HG03571 (cell line): ENCODE data around the gene MGAT4B.
A peak's percentile ranks its signal among the peaks of the same experiment; 100 is the strongest.
"Not testable (repeated sequence)": the region's sequence is repeated elsewhere in the genome, so short reads cannot be mapped to it uniquely, and the experiment has no call there.

Experiments
- ATAC-seq: cut with Tn5 transposase; IDR thresholded peaks from one replicate; pipeline ENCODE4 v1.9.1; 2021; ENCODE audit not compliant: unreplicated experiment

MGAT4B gene

DNA sequence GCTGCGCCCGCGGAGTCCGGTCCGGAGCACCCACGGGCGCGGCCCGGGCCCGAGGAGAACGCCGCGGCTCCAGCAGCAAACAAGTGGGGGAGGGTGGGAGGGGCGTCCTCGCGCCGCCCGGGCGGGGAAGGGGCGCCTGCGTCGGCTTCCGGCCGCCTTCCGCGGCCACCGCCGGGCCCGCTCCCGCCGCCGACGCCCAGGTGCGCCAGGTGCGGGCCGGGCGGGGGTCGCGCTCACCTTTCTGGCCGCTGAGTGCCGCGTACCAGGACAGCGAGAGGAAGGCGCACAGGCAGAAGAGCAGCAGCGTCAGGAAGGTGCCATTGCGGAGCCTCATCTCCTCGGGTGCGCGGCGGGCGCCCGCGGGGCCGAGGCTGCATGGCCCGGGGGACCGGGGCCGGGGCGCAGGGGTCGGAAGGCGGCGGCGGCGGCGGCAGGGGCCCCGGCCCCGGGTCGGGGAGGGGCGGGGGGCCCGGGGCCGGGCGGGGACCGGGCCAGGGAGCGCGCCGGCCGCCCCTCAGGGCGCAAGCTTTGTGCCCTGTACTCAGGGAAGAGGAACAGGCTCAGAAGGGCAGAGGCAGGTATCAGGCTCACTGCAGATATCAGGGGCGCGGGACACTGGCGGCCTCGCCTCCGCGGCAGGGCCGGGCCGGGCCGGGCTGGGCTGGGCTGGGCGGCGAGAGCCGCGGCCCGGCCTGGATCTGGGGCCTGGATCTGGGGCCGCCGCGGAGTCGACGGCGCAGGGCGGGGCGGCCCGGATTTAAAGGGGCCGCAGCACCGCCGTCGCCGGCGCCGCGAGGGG, at the start of gene MGAT4B:
Gene MGAT4B (minus strand): TSS at position 617 of the 799 bp plus-strand sequence. CDS start 283 bp downstream, at position 334.
- ATAC-seq = peak; percentile 57

DNA sequence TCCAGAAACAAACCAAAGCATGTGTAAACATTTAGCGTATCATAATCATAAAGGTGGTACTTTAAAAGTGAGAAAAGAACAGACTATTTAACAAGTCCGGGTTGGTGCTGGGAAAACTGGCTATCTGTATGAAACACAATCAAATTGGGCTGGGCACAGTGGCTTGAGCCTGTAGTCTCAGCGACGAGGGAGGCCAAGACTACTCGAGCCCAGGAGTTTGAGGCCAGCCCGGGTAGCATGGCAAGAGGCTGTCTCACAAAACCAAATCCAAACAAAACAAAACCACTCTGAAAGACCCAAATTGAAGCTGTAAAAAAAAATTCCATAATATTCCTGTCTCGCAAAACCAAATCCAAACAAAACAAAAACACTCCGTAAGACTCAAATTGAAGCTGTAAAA, 47.7 kb upstream of the MGAT4B start:
- ATAC-seq = no peak

DNA sequence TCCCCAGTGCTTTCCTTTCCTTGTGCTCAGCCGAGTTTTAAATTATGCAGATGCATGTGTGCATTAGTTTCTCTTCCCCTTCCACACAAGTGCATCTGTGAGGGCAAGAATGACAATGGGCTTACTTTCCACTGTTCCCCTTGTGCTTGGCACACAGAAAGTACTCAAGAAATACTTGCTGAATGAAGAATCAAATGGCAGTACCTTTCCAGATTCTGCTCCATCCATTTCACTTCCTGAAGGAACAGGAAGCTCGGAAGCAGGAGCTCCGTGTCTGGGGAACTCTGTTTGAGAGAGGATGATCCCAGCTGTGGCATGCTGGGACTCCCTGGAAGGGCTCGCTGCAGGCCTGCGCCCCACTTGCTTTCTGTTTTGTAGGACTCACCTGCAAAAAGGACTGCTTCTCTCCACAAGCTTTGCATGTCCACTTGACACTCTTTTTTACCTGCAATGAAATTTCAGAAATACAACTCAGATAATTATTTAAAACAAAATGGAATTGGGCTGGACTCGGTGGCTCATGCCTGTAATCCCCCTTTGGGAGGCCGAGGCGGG, 46.4 kb upstream of the MGAT4B start:
- ATAC-seq = peak; percentile 78

DNA sequence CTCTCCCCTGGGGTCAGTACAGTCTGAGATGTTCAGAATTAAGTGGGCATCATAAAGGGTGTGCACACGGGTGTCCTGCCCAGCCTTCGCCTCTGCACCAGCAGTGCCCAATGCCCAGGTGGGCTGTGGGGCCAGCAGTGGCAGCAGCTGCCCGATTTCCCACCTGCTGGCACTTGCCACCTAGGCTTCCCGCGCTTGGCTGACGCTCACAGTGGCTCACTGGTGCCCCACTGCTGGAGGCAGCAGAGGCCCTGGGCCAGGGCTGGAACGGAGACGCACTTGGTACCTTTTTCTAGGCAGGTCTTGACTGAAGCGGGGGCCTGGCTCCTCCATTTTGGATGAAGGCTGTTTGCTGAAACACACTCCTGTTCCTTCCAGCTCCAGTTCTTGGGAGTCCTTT, 35.0 kb upstream of the MGAT4B start:
- no peak for ATAC-seq

DNA sequence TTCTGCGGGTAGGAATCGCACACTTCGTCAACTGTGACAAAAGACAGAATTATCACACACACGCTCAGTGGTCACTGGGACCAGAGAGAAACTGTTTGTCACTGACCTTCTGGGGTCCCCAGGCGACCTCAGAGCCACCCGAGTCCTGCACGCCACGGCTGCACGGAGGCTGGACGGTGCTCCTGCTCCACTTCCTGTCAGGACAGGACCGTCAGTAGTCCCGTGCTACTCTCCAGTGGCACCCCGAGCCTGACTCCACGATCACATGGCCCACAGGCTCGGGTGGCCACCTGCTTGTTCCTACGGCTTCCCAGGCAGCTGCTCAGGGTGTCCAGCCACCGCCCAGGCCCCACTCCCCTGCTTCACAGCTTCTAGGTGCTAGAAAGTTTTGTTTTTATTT, 34.1 kb upstream of the MGAT4B start:
- ATAC-seq = no peak

DNA sequence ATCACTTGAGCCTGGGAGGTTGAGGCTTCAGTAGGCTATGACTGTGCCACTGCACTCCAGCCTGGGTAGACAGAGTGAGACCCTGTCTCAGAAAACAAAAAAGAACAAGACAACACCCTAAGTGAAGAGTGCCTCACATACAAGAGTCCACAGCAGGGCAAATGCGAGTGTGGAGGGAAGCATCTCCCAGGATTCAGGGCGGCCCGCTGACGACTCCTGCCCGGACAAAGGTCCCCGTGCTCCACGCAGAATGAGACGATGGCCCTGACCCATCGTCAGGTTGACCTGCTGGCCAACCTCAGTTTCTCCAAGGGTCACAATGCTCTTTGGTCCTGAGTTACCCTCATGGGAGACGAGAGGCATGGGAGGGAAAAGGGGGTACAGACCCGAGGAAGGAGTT, 33.7 kb upstream of the MGAT4B start:
- ATAC-seq = no peak

DNA sequence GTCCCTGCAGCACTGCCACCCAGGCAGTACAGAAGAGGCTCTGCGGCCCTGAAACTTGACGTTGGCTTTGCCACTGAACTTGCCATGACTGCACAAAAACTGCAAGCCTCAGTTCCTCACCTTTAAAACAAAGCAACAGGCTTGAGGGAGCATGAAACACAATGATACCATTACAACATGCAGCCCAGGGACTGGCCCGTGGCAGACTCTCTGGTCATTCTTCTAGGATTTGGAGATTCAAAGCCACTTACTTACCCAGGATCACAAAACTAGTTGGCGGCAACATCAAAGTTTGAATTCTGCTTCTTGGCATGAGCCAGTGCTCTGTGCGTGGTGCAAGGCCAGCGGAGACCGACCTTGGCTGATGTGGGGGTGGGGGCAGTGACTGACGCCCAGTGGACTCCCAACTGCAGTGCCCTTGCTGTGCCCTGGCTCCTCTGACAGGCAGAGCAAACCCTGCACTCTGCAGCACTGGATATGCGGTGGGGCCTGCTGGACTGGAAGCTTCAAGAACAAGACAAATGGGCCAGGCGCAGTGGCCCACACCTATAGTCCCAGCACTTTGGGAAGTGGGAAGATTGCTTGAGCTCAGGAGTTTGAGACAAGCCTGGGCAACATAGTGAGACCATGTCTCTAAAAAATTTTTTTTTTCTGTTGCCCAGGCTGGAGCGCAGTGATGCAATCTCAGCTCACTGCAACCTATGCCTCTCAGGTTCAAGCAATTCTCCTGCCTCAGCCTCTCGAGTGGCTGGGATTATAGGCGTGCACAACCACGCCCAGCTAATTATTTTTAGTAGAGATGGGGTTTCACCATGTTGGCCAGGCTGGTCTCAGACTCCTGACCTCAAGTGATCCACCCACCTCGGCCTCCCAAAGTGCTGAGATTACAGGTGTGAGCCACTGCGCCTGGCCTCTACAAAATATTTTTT, 32.9 kb upstream of the MGAT4B start:
- no peak for ATAC-seq

DNA sequence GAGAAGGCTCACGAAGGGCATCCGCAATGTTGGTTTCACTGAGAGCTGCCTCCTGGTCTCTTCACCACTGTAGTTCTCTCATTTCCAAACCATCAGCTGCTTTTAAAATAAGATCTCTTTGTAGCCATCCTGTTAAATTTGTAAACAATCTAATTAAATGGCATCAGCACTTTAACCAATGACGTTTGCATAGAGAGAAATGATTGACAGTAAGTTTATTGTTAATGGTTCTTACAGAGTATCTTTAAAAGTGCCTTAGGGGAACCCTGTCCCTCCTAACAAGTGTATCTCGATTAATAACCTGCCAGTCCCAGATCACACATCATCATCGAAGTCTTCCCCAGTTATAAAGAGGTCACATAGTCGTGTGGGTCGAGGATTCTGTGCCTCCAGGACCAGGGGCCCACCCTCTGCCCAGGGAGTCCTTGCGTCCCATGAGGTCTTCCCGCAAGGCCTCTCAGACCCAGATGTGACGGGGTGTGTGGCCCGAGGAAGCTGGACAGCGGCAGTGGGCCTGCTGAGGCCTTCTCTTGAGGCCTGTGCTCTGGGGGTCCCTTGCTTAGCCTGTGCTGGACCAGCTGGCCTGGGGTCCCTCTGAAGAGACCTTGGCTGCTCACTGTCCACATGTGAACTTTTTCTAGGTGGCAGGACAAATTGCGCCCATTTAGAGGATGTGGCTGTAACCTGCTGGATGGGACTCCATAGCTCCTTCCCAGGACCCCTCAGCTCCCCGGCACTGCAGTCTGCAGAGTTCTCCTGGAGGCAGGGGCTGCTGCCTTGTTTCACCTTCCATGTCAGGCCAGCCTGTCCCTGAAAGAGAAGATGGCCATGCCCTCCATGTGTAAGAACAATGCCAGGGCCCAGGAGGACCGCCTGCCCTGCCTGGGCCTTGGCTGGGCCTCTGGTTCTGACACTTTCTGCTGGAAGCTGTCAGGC, 30.7 kb upstream of the MGAT4B start:
- ATAC-seq = no peak

DNA sequence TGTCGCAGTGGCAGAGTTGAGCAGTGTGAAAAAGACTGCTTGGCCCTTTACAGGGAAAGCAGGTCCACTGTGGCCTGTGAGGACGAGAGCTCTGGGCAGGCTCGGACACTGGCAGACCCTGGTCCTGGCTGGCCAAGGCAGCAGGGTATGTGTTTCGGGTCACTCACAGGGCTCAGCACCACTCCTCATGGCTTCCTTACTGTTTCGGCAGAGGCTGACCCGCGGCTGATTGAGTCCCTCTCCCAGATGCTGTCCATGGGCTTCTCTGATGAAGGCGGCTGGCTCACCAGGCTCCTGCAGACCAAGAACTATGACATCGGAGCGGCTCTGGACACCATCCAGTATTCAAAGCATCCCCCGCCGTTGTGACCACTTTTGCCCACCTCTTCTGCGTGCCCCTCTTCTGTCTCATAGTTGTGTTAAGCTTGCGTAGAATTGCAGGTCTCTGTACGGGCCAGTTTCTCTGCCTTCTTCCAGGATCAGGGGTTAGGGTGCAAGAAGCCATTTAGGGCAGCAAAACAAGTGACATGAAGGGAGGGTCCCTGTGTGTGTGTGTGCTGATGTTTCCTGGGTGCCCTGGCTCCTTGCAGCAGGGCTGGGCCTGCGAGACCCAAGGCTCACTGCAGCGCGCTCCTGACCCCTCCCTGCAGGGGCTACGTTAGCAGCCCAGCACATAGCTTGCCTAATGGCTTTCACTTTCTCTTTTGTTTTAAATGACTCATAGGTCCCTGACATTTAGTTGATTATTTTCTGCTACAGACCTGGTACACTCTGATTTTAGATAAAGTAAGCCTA, 29.8 kb upstream of the MGAT4B start:
- peak; percentile 48 for ATAC-seq

DNA sequence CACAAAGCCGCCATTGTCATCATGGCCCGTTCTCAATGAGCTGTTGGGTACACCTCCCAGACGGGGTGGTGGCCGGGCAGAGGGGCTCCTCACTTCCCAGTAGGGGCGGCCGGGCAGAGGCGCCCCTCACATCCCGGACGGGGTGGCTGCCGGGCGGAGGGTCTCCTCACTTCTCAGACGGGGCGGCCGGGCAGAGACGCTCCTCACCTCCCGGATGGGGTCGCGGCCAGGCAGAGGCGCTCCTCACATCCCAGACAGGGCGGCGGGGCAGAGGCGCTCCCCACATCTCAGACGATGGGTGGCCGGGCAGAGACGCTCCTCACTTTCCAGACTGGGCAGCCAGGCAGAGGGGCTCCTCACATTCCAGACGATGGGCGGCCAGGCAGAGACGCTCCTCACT, 28.2 kb upstream of the MGAT4B start:
- ATAC-seq = not testable (repeated sequence)

DNA sequence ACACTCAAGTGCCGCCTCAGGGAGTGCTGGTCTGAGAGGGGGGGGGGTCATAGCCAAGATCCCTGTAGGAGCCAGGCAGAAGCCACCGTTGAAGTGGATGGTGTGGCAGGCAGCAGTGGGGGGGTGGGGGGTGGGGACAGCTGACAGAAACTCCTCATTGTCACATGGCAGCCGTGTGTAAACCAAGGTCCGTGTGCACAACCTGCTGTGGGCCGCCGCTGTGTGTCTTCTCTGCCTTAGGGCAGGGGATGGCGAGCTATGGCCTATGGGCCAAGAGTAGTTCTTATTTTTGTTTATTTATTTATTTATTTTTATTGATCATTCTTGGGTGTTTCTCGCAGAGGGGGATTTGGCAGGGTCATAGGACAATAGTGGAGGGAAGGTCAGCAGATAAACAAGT, 27.5 kb upstream of the MGAT4B start:
- no peak for ATAC-seq

DNA sequence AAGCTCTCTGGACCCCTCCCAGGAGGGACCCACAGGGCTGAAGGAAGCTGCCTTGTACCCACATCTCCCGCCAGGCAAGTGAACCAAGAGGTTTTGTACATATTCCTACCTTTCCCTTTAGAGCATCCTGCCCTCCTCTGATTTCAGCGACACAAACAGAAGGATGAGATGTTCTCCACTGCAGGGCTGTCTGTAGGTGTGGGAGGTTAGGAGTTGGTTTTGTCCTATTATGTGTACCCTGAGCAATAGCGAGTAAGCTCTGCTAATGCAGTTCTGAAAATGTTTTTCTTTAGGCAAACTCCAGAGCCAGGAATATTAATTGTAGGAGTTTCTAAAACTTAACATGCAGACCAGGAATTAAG, 27.0 kb upstream of the MGAT4B start:
- no peak for ATAC-seq

DNA sequence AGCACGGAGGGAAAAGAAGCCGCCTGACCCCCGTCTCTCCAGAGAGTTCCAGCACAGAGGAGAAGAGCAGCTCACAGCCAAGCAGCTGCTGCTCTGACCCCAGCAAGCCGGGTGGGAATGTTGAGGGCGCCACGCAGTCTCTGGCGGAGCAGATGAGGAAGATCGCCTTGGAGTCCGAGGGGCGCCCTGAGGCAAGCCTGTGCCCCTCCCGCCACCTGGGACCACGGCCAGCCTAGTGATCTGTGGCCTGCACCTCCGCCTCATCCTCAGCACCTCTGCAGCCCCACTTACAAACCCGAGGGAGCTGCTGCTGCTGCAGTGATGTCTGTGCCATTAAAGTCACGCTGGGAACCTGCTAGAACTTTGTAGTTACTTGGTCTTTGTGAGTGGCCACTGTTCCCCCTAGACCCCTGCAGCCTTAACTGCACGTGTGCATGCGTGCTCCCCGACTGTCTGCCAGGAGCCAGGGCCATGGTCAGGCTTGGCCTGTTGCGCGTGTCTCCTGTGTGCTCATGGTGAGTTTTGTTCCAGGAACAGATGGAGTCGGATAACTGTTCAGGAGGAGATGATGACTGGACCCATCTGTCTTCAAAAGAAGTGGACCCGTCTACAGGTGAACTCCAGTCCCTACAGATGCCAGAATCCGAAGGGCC, 26.5 kb upstream of the MGAT4B start:
- ATAC-seq = no peak

DNA sequence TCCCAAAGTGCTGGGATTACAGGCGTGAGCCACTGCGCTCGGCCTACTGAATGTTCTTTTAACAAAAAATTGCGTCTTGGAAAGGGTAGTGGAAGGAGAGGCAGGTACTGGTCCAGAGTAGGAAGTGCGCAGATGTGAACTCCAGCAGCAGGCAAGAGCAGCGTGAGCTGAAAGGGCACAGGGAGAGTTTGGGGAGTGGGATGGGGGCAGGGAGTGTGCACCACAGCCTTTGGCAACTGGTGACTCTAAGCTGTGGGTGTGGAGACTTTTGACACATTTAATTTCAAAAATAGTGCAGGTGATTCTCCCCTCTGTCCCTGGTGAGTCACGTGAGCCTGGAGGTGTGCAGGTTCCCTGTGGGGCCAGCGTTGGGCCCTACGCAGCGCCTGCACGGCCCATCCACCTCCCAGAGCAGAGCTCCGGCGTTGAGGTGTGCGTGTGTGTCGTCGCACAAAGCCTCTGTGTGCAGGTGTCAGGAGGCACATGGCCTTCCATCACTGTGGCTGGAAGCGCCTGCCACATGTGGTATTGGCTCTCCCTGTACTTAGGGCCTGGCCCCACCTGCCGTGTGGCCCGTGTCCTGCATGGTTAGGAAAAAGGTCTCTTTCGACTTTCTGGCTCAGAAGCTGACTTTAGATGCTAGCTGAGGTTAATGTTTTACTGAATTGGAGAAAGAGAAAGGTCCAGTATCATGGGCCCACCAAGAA, 25.5 kb upstream of the MGAT4B start:
- ATAC-seq = no peak

DNA sequence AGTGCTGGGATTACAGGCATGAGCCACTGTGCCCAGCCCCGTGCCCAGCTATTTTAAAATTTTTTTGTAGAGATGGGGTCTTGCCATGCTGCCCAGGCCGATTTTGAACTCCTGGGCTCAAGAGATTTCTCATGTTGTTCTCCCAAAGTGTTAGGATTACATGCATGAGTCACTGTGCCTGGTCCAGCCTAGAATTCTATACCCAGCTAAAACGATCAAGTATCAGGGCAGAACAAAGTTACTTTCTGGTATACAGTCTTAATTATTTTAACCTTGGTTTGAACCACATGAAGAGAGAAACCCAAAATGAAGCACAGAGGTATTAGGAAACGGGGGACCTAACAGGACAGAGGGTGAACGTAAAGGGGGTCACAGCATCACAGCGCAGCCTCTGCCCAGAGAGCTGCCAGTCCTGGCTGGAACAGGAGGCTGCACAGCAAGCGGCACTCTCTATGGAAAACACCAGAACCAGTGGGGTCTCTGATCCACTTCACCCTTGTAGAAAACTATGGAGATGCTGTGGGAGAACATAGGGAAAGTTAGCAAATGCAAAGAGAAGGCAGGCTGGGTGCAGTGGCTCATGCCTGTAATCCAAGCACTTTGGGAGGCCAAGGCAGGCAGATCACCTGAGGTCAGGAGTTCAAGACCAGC, 24.3 kb upstream of the MGAT4B start:
- ATAC-seq = no peak

DNA sequence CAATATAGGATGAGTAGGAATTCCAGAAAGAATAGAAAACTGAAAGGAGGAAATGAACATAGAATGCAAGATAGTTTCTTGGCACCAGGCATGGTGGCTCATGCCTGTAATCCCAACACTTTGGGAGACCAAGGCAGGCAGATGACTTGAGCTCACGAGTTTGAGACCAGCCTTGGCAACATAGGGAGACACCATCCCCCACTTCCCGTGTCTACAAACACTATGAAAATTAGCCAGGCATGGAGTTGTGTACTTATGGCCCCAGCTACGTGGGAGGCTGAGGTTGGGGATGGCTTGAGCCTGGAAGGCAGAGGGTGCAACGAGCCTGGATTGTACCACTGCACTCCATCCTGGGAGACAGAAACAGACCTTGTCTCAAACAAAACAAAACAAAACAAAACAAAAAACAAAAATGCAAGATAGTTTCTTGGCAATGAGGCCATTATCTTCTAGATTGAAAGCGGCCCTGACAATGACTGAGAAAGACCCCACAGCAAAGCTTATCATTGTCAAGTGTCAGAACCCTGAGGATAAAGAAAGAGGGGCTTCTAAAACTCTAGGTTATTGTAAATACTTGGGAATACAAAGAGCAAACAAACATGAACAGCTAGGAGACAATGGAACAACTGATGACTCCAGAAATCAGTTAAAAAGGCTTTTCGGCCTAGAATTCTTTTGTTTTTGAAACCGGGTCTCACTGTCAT, 23.2 kb upstream of the MGAT4B start:
- ATAC-seq = no peak

DNA sequence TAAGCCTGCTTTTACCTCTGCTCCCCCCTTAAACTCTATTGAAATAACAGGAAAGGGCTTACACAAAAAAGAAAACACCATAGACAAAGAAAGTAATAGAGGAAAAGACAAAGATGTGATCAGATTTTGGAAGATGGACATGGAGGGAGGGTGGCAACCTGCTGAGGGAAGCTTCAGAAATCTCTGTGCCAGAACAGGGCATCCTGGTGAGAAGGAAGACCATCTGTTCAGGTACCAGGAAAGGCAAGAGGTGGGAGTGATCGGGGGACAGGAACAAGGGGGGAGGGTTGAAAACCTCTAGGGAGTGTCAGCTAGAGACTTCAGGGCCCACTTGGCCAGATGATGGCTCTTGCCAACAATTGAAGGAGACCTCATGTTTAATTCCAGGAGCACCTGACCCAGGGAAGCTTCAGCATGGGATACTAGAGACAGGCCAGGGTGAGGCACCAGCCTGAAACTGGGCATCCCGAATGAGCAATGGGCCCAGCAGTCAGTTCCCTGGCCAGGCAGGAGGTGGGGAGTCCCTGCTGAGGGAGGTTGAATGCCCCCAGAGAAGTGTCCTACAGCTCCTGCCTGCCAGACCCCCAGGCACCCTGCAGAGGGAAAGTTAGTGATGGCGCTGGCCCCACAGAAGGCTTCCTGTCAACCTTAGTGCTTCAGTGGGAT, 22.2 kb upstream of the MGAT4B start:
- no peak for ATAC-seq
